ENCODE data around the gene ZNF835.

ZNF835 gene

DNA sequence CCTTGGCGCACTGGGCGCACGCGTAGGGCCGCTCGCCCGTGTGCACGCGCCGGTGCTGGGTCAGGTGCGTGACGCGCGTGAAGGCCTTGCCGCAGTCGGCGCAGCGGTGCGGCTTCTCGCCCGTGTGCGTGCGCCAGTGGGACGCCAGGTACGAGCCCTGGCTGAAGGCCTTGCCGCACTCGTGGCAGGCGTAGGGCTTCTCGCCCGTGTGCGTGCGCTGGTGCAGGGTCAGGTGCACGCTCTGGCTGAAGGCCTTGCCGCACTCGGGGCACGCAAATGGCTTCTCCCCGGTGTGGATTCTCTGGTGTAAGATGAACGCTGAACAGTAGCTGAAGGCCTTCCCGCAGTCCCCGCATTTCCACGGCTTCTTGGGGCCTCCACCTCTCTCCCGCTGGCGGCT, 7.0 kb downstream of the ZNF835 start:
- no peak overlapping the region for H3K4me3 ChIP-seq
- DNase-seq (ENCODE audit: low spot score), result no peak
- TF ChIP-seq, protein P1, sequence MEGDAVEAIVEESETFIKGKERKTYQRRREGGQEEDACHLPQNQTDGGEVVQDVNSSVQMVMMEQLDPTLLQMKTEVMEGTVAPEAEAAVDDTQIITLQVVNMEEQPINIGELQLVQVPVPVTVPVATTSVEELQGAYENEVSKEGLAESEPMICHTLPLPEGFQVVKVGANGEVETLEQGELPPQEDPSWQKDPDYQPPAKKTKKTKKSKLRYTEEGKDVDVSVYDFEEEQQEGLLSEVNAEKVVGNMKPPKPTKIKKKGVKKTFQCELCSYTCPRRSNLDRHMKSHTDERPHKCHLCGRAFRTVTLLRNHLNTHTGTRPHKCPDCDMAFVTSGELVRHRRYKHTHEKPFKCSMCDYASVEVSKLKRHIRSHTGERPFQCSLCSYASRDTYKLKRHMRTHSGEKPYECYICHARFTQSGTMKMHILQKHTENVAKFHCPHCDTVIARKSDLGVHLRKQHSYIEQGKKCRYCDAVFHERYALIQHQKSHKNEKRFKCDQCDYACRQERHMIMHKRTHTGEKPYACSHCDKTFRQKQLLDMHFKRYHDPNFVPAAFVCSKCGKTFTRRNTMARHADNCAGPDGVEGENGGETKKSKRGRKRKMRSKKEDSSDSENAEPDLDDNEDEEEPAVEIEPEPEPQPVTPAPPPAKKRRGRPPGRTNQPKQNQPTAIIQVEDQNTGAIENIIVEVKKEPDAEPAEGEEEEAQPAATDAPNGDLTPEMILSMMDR (IDR thresholded peaks at IDR 0.05), result no peak
- no peak overlapping the region for H3K27ac ChIP-seq

DNA sequence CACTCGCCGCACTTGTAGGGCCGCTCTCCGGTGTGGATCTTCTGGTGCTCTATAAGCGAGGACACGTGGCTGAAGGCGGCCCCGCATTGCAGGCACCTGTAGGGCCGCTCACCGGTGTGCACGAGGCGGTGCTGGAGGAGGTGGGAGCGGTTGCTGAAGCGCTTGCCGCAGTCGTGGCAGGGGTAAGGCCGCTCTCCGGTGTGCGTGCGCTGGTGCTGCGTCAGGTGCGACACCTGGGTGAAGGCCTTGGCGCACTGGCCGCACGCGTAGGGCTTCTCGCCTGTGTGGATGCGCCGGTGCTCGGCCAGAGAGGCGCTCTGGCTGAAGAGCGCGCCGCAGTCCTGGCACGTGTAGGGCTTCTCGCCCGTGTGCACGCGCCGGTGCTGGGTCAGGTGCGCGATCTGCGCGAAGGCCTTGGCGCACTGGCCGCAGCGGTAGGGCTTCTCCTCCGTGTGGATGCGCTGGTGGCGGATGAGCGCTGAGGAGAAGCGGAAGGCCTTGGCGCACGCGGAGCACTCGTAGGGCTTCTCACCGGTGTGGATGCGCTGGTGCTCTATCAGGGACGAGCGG, 7.5 kb downstream of the ZNF835 start:
- no peak overlapping the region for H3K27ac ChIP-seq
- no peak for DNase-seq (ENCODE audit: low spot score)
- H3K4me3 ChIP-seq, result no peak overlapping the region
- TF ChIP-seq, protein P1 (IDR thresholded peaks at IDR 0.05), result no peak

DNA sequence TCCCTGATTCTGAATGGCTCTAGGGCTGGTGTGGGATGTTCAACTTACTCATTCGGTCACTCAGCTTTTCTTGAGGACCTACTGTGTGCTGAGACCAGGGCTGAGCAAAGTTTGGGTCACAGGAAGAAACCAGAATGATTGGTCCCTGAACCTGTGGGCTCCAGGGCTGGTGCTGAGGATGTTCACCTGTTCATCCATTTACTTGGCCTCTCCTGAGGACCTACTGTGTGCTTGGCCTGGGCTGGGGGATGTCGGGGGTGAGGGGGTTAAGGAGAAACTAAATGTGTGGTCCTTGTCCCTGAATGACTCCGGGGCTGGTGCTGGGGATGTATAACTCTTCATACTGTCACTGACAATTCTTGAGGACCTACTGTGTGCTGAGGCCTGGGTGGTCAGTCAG, 10.3 kb downstream of the ZNF835 start:
- H3K27ac ChIP-seq, result no peak overlapping the region
- H3K4me3 ChIP-seq, result no peak overlapping the region
- no peak for DNase-seq (ENCODE audit: low spot score)
- TF ChIP-seq, protein P1 (IDR thresholded peaks at IDR 0.05), result no peak

DNA sequence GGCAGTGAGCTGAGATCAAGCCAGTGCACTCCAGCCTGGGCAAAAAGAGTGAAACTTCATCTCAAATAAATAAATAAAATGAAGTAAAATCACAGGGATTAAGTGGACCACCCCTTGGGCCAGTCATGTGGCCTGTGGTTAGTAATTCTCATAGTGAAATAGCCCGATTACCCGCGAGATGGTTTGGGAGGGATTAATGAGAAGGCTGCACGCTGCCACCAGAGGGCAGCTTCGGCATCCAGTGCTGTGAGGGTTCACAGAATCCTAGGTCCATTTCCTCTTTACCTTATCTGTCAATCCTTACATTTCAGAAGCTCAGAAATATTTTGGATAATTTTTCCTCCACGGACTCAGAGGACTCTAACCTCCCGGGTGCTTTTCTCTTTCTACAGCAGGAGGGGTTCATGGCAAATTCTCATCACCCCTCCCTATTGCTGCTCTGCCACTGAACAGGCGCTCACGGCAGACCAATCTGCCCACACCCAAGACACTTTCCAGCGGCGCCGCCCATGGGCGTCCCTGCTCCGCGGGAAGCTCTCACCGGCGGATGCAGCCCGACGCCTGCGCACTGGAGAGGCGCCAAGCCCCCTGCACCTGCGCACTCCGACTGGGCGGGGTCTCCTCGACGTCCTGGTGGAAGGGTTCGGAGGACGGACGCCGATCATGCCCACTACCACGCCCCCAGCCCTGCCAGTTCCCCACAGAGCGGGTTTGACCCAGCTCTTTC, 11.0 kb downstream of the ZNF835 start:
- DNase-seq (ENCODE audit: low spot score), result no peak
- H3K4me3 ChIP-seq, result peak overlapping the region; percentile 59
- TF ChIP-seq, protein P1 (IDR thresholded peaks at IDR 0.05), result no peak

DNA sequence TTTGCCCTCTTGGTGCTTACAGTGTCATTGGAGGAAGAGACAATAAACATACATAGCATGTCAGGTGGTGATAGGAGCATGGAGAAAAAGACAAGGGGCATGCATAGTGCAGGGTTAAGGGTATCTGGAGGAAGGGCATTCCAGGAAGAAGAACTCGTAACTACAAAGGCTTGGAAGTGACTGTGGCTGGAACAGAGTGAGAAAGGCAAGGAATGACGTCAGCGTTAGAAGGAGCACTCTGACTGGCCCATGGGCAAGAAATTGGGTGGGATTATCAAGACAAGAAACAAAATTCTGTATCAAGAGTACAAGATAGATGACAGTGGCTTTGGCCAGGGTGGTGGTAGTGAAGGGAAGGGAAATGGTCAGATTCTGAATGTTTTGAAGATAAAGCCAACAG, 17.4 kb downstream of the ZNF835 start:
- DNase-seq (ENCODE audit: low spot score), result no peak
- Histone ChIP-seq H3K27ac (no peak overlapping the region), H3K4me3 (no peak overlapping the region)
- TF ChIP-seq, protein P1 (IDR thresholded peaks at IDR 0.05), result no peak

More for the DNA sequence above, 11.0 kb downstream of the ZNF835 start:
- H3K27ac ChIP-seq, result no peak overlapping the region

DNA sequence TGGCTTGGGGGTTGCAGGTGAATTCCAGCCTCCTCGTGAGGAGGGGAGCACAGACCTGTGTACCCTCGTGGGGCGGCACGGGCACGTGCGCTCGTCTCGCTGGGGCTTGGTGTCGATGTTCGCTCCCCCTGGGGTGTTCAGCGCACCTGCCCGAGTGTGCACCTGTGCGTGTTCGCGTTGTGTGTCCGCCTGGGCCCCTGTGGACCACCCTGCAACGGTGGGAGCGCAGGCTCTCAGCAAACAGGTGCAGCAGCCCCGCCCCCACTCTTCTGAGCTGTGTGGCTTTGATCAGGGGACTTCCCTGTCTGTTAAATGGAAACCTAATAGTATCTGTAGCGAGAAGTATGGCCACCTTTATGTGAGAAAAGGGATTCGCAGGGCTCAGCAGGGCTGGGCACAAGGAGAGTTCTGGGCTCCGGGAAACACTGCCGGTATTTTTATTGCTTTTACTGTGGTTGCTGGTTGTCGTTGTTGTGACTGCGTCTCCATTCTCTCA, 28.0 kb downstream of the ZNF835 start:
- Histone ChIP-seq H3K27ac (no peak overlapping the region), H3K4me3 (no peak overlapping the region)
- no peak for DNase-seq (ENCODE audit: low spot score)
- TF ChIP-seq, protein P1 (IDR thresholded peaks at IDR 0.05), result no peak

Data from coronary artery (tissue), 2 donors.